ENCODE data around the gene RHBDD3.
"Not testable (repeated sequence)": the region's sequence is repeated elsewhere in the genome, so short reads cannot be mapped to it uniquely, and the experiment has no call there.

Gene RHBDD3

DNA sequence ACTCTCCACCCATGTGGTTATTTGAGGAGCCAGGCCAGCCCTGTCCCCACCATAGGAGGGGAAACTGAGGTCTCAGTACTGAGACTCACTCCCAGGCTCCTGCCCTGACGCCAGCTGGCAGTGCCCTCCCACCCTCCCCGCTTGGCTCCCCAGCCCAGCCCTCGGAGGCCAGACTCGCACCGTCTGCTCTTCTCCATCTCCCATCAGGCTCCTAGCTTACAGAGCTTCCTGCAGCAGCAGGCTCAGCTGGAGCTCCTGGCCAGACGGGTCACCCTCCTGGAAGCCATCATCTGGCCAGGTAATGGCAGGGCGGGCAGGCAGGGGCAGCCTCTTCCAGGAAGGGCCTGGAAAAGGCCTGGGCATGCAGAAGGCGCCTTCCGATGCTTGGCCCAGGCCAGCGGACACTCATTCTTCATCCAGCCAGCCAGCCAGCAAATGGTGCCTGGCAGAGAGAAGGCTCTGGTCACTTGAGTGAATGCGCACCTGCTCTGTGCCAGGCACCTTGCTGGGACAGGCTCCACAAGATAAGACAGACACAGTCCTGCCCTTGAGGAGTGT, 12.6 kb downstream of the RHBDD3 start:
- DNase-seq: no peak
- in situ Hi-C loops (cut with MboI; ENCODE audit: low pct_unique_long_range_greater_than_20kb, low sequenced_read_pairs): no loop called here

DNA sequence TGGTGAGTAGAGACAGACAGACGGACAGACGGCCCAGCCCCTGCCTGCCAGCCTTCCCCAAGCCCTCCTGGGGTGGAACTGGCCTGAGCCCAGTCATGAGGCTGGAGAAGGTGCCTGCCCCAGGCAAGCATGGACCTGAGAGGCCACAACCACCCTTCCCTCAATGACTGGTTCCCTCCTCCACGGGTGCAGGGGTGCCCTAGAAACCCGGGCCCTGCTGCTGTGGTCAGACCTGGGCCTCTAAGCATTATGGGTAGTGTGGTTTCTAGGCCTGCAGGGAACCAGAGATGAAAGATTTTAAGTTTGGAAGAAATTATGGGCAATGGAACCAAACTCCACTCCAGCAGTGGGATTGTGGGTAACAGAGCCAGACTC, 13.5 kb downstream of the RHBDD3 start:
- no peak for DNase-seq
- in situ Hi-C loops (cut with MboI; ENCODE audit: low pct_unique_long_range_greater_than_20kb, low sequenced_read_pairs): no loop called here

DNA sequence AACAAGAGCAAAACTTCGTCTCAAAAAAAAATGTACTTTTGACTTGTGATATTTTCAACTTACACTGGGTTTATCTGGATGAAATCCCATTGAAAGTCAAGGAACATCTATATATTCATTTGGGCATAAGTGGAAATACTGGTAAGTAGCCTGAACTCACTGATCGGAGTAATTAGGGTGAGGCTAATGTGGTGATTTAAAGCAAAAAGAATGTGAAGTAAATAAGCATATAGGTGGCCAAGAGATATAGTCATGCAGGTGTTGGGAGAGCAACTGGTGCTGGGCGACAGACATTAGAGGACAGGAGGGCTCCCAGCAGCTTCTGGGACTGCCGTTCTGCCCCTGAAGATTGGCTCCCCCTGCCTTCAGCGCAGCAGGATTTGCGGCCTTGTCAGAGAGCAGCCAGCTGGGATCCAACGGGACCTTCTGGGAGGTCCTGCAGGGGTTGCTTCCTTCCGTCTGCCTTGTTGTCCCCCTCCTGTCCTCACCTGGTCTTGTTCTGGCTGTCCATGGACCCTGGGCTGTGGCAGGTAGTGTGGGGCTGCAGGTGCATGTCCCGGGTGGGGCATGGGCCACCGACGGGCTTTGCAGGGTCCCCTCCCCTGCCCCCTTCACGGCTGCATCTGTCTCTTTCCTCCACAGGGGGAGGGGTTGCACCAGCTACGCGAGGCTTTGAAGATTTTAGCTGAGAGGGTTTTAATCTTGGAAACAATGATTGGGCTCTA, 14.1 kb downstream of the RHBDD3 start:
- in situ Hi-C loops (cut with MboI; ENCODE audit: low pct_unique_long_range_greater_than_20kb, low sequenced_read_pairs): no loop called here
- no peak for DNase-seq

DNA sequence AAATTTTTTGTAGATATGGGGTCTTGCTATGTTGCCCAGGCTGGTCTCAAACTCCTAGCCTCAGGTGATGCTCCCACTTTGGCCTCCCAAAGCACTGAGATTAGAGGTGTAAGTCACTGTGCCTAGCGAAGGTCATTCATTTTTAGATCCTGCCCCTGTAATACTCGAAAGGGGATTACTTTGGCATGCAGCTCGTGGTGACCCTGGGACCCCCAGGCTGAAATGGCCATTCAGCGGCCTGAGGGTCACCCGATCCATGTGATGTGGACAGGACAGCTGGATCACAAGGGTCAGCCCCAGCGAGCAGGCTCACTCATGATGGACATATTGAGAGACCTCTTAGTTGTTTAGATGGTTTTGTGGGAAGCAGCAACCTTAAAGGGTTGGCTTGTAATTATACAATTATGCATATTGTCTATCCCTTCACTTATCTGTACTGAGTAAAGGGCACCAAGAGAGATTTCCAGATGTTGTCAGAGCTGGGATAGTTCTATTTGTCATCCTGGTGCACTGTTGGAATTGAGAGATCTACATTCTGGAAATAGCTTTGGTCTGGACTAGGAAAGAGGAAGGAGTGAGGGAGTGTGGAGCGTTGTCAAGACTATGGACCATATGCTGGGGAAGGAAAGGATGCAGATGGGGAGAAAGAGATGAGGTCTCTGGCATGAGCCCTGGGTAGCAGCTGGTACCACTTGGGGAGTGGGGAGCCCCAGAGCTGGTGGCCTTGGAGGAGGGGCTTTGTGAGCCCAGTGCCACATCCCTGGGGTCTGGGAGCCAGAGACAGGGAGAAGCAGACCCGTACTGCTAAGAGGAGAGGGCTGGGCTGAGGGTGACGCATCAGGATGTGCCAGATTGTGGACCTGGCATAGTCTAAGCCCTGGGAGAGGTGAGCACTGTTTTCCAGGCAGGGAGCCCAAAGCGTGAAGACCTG, 15.5 kb downstream of the RHBDD3 start:
- no peak for DNase-seq
- in situ Hi-C loops (cut with MboI; ENCODE audit: low pct_unique_long_range_greater_than_20kb, low sequenced_read_pairs): no loop called here

GRCh38 chr22:29251265-29251664, 16.5 kb downstream of the RHBDD3 start:
- in situ Hi-C loops (cut with MboI; ENCODE audit: low pct_unique_long_range_greater_than_20kb, low sequenced_read_pairs): no loop called here
- no peak for DNase-seq

DNA sequence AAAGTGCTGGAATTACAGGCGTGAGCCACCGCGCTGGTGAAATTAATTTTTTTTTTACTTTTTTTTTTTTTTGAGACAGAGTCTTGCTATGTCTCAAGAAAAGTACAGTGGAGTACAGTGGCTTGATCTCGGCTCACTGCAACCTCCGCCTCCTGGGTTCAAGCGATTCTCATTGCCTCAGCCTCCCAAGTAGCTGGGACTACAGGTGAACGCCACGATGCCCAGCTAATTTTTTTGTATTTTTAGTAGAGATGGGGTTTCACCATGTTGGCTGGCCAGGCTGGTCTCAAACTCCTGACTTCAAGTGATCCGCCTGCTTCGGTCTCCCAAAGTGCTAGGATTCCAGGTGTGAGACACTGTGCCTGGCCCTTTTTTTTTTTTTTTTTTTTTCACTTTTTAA, 19.9 kb downstream of the RHBDD3 start:
- in situ Hi-C loops (cut with MboI; ENCODE audit: low pct_unique_long_range_greater_than_20kb, low sequenced_read_pairs); DNase-seq: not testable (repeated sequence)

- in situ Hi-C loops (cut with MboI; ENCODE audit: low pct_unique_long_range_greater_than_20kb, low sequenced_read_pairs): no loop called here
- peak; percentile 67 for DNase-seq
Observed at GRCh38 chr22:29245626-29246385, 22.0 kb downstream of the RHBDD3 start.

GRCh38 chr22:29244785-29245625, 22.8 kb downstream of the RHBDD3 start:
- no peak for DNase-seq
- in situ Hi-C loops (cut with MboI; ENCODE audit: low pct_unique_long_range_greater_than_20kb, low sequenced_read_pairs): no loop called here

DNA sequence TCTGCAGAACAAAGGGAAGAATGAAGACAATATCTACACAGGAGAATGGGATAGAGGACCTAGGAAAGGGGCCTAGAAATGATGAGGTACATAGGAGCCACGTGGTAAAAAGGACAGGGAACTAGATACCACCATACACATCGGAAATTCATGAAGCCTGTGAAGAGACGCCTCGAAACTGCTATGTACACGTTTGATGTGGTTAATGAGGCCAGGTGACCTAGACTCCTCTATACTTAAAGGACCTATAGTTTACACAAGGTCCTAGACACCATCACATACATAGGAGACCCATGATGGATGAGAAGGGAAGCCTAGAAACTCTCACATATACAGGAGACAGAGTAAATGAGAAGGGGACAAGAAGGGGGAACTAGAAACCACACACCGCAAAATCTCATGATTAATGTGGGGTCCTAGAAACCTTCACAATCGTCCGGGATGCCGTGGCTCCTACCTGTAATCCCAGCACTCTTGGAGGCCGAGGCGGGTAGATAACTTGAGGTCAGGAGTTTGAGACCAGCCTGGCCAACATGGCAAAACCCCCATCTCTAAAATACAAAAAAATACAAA, 23.8 kb downstream of the RHBDD3 start:
- DNase-seq: no peak
- in situ Hi-C loops (cut with MboI; ENCODE audit: low pct_unique_long_range_greater_than_20kb, low sequenced_read_pairs): no loop called here

- in situ Hi-C loops (cut with MboI; ENCODE audit: low pct_unique_long_range_greater_than_20kb, low sequenced_read_pairs); DNase-seq: not testable (repeated sequence)
Observed at GRCh38 chr22:29240481-29240880, 27.3 kb downstream of the RHBDD3 start.

- in situ Hi-C loops (cut with MboI; ENCODE audit: low pct_unique_long_range_greater_than_20kb, low sequenced_read_pairs): no loop called here
Observed at GRCh38 chr22:29233277-29233877, 34.4 kb downstream of the RHBDD3 start.

GRCh38 chr22:29231971-29232959, 35.5 kb downstream of the RHBDD3 start:
- in situ Hi-C loops (cut with MboI; ENCODE audit: low pct_unique_long_range_greater_than_20kb, low sequenced_read_pairs): no loop called here
- DNase-seq: no peak

More at GRCh38 chr22:29233277-29233877, 34.4 kb downstream of the RHBDD3 start:
- no peak for DNase-seq

DNA sequence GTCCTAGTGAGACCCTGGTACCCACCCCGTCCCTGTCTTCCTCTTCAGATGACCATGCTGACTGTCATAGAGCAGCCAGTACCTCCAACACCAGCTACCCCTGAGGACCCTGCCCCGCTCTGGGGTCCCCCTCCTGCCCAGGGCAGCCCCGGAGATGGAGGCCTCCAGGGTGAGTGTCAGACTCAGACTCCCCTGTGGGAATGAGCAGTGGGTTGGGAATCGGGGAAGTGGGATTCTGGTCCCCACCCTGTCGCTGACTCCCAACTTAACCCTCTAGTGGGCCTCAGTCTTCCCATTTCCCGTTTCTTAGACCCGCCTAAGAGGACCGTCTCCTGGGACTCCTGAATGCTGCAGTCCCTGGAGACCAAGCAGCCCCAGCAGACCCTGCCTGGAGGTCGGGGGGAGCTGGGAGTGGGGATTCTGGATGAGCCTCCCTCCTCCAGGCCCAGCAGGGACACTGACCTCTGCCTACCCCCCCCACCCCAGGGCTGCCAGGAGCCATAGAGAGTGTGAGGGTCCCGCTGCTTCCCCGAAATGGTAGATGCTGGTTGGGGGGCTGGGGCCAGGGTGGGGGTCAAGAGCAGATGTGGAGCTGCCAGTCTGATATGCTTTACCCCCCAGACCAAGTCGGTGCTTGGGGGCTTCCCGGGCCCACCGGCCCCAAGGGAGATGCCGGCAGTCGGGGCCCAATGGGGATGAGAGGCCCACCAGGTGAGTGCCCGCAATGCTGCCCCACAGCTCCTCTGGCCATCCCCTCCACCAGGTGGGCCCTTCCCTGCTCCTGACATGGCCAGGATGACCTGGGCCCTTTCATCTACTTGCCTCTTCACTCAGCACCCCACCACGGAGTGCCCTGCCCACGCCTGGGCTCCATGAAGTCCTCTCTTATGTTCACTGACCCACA, 36.6 kb downstream of the RHBDD3 start:
- in situ Hi-C loops (cut with MboI; ENCODE audit: low pct_unique_long_range_greater_than_20kb, low sequenced_read_pairs): no loop called here
- DNase-seq: no peak

- in situ Hi-C loops (cut with MboI; ENCODE audit: low pct_unique_long_range_greater_than_20kb, low sequenced_read_pairs): no loop called here
- no peak for DNase-seq
Observed at GRCh38 chr22:29226351-29226981, 41.3 kb downstream of the RHBDD3 start.

DNA sequence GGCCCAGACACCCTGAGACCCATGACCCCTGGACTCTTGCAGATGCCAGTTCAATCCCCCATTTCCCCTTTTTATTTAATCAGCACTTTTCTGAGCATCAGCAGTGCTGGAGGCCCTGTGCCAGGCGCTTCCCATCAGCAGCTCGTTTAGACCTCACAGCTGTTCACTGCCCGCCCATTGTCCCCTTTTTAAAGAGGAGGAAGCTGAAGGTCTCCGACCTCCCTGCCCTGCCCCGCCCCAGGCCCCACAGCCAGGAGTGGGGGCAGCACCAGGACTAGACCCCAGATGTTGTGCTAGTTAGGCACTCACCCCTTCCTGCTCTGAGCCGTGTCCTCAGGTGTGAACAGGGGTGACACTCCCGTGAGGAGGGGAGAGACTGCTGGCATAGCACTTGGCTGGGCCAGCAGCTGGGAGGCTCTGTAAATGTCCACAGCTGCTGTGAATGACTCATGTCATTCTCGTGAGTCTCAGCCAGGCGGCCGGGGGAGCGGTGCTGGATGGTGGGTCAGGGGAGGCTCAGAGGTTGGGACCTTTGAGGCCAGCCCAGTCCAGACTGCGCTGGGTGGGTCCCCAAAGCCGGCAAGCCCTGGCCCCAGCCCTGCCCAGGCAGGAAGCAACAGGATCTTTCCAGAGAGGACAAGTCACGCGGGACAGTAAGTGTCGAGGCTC, 42.2 kb downstream of the RHBDD3 start:
- no peak for DNase-seq
- in situ Hi-C loops (cut with MboI; ENCODE audit: low pct_unique_long_range_greater_than_20kb, low sequenced_read_pairs): no loop called here
